Upper lobe of left lung (tissue), 4 donors: ENCODE results near the gene THYN1.

Experiments
- POLR2A ChIP-seq, 4 donors: fragments of 450-650 bp; IDR thresholded peaks; one replicate each; pipeline ENCODE4 v1.5.1; 2016 to 2017; ENCODE audit warnings: antibody characterized with exemption in 4 of 4, mild to moderate bottlenecking in 2 of 4
- TF ChIP-seq, protein P1 (sequence below), 6 experiments: fragments of 450-650 bp in 4 of 6; fragments of 200-600 bp in 2 of 6; sonication (generic) in 2 of 6; IDR thresholded peaks; one replicate each; pipeline ENCODE4 v1.5.1; 2016 to 2019; ENCODE audit warnings: antibody characterized with exemption in 6 of 6

- peak in 2 of 4 donors; percentile 71 to 86 for TF ChIP-seq POLR2A (IDR thresholded peaks at IDR 0.05)
- TF ChIP-seq, protein P1, sequence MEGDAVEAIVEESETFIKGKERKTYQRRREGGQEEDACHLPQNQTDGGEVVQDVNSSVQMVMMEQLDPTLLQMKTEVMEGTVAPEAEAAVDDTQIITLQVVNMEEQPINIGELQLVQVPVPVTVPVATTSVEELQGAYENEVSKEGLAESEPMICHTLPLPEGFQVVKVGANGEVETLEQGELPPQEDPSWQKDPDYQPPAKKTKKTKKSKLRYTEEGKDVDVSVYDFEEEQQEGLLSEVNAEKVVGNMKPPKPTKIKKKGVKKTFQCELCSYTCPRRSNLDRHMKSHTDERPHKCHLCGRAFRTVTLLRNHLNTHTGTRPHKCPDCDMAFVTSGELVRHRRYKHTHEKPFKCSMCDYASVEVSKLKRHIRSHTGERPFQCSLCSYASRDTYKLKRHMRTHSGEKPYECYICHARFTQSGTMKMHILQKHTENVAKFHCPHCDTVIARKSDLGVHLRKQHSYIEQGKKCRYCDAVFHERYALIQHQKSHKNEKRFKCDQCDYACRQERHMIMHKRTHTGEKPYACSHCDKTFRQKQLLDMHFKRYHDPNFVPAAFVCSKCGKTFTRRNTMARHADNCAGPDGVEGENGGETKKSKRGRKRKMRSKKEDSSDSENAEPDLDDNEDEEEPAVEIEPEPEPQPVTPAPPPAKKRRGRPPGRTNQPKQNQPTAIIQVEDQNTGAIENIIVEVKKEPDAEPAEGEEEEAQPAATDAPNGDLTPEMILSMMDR (IDR thresholded peaks at IDR 0.05): peak; percentile 45 to 75 (median 64)
Measured at GRCh38 chr11:134253188-134253993, at the start of gene THYN1, which contains the start of gene ACAD8.
